CD4-positive, alpha-beta T cell treated with Interleukin-12 subunit alpha and Interleukin-12 subunit beta, for 1 hour (primary cell): Measurements from ENCODE around the gene DEK.
"Not testable (repeated sequence)": the region's sequence is repeated elsewhere in the genome, so short reads cannot be mapped to it uniquely, and the experiment has no call there.

Experiments used
- DNase-seq: peaks from one replicate; pipeline ENCODE4 v3.0.0-alpha.2; 2020

The DEK gene

DNA sequence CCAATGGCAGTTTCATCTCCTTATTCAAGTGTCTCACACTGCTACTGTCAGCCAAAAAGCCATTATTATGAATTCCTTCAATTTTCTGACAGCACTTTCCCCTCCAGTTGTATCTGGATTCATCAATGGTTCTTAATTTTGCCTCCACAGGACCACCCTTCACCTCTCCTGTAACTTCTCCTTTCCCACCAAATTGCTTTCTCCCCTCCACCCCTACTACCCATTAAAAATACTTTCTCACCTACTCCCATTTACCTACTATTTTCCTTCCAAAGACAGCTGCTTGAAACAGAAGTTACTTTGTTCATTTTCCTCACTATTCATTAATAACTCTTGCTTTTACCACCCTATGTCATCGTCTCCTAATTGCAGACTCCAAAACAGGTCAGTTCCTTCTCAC is 29.8 kb downstream of the DEK start:
- no peak for DNase-seq

DNA sequence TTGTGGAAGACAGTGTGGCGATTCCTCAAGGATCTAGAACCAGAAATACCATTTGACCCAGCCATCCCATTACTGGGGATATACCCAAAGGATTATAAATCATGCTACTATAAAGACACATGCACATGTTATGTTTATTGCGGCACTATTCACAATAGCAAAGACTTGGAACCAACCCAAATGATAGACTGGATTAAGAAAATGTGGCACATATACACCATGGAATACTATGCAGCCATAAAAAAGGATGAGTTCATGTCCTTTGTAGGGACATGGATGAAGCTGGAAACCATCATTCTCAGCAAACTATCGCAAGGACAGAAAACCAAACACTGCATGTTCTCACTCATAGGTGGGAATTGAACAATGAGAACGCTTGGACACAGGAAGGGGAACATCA is 30.6 kb downstream of the DEK start:
- DNase-seq, result not testable (repeated sequence)

DNA sequence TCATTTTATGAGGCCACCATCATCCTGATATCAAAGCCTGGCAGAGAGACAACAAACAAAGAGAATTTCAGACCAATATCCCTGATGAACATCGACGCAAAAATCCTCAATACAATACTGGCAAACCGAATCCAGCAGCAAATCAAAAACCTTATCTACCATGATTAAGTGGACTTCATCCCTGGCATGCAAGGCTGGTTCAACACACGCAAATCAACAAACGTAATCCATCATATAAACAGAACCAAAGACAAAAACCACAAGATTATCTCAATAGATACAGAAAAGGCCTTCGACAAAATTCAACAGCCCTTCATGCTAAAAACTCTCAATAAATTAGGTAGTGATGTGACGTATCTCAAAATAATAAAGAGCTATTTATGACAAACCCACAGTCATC is 32.5 kb downstream of the DEK start:
- DNase-seq, result not testable (repeated sequence)

DNA sequence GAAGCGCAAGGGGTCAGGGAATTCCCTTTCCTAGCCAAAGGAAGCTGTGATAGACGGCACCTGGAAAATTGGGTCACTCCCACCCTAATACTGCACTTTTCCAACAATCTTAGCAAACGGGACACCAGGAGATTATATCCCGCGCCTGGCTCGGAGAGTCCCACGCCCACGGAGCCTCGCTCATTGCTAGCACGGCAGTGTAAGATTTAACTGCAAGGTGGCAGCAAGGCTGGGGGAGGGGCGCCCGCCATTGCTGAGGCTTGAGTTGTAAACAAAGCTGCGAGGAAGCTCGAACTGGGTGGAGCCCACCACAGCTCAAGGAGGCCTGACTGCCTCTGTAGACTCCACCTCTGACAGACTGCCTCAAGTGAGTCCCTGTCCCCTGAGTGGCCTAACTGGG is 35.7 kb downstream of the DEK start:
- not testable (repeated sequence) for DNase-seq

DNA sequence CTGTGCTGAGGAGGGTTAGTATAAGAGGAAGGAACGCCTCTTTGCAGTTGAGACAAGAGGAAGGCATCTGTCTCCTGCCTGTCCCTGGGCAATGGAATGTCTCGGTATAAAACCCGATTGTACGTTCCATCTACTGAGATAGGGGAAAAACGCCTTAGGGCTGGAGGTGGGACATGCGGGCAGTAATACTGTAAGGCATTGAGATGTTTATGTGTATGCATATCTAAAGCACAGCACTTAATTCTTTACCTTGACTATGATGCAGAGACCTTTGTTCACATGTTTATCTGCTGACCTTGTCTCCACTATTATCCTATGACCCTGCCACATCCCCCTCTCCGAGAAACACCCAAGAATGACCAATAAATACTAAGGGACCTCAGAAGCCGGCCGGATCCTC is 37.2 kb downstream of the DEK start:
- DNase-seq, result not testable (repeated sequence)

DNA sequence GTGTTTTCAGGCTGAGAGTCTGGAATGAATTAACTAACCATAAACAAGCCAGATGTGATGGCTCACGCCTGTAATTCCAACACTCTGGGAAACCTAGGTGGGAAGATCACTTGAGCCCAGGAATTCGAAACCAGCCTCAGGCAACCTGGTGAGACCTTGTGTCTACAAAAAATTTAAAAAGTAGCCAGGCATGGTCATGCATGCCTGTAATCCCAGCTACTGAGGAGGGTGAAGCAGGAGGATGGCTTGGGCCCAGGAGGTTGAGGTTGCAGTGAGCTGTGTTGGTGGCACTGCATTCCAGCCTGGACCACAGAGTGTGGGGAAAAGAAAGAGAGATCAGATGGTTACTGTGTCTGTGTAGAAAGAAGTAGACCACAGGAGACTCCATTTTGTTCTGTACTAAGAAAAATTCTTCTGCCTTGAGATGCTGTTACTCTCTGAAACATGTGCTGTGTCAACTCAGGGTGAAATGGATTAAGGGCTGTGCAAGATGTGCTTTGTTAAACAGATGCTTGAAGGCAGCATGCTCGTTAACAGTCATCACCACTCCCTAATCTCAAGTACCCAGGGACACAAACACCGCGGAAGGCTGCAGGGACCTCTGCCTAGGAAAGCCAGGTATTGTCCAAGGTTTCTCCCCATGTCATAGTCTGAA is 37.8 kb downstream of the DEK start:
- not testable (repeated sequence) for DNase-seq

DNA sequence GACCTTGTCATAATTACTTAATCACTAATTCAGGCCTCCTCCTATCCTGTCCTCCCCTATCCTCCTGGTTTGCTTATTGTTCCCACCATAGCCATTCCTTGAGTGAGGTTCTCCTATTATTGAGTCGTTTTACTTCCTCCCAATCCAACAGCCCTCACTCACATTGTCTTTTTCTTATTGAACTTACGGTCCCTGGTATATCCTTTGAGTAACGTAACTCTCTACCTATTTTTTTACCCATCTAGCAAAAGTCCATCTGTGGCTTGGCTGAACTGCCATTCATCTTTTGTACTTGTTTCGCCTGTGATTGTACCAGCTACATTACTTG is 43.1 kb downstream of the DEK start:
- DNase-seq, result no peak

DNA sequence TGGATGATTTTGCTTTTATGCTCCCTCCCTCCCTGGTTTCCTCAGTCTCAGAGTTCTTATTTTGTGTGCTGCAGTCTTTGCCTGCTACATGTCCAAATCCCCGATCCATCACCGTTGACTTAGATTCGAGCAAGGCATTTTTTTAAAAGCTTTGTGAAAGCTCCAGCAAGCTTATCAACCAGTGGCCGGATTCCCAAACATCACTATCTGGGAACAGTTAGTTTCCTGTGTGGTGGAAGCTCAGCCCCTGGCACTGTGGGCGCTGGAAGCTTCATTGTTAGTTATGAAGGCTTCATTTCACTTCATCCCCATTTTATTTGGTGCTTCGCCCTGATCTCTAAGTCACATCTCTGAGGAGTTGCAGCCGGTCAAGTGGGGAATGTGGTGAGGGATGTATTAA is 44.7 kb downstream of the DEK start:
- DNase-seq, result no peak

DNA sequence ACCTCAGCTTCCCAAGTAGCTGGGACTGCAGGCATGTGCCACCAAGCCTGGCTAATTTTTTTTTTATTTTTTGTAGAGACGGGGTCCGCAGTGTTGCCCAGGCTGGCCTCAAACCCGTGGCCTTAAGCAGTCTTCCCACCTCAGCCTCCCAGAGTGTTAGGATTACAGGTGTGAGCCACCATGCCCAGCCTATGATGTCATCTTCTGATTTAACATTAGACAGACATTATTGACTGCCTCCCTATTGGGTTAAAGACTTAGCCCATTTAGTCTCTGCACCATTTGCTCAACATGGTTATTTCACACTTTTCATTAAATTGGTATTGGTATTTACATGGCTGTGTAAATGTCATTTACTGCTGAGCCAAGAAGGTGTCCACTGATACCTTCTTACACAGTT is 46.1 kb downstream of the DEK start:
- DNase-seq, result no peak

DNA sequence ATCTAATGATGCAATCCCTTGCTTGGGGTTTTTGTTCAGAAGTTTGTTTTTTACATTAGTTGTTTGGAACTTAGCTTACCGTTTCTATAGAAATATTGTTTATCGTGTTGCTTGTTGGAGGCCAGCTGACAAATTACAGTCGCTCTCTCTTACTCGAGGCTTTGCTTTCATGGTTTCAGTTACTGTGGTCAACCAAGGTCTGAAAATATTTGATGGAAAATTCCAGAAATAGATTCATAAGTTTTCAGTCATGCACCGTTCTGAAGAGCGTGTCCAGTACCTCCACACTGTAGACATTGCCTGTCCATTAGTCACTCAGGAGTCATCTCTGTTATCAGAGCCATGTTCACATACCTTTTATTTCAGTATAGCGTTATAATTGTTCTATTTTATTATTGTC is 47.9 kb downstream of the DEK start:
- no peak for DNase-seq

DNA sequence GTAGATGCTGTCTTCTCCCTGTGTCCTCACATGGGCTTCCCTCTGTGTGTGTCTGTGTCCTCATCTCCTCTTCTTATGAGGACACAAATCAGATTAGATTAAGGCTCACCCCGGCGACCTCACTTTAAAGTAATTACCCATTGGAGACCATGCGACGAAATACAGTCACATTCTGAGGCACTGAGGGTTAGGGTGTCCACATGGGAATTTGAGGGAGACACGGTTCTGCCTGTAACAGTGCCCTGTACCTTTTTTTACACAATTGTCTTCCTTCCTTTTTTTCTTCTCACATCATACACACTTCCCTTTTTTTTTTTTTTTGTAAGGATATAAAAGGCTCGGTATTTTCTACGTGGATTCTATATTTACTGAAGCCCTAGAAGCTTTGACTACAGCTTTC is 48.9 kb downstream of the DEK start:
- no peak for DNase-seq

DNA sequence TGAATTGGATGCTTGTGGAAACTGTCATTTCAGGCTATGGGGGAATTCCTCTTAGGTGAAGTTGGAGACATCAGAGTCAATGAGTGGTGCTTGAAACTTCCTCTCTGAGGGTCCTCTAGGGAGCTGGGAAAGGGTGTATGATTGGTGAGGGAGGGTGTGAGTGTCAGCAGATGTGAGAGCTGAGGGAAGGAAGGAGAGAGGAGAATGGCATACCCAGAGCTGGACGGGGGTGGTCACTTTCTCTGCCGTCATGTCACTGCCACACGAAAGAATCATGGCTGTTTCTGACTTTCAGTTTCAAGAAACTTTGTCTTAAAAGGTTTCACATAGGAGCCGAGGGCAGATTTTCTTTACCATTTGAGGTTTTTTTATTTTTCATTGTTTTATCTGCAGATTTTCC is 50.3 kb downstream of the DEK start:
- no peak for DNase-seq

DNA sequence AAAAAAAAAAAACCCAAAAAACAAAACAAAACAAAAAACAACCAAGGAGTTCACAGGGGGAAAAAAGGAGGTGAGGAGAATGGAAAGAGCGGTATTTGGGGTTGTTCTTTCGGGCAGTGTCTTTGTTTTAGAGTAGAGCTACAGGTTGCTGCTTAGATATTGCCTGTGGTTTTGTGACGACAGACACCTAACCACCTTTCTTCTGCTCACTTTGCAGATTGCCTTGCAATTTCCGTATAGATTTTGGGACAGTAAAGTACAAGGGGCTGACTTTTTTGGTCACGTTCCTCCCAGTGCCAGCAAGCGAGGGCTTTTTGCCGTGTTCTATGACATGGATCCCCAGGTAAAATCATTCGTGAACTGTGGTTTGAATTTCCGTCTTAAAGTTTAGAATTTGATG is 50.9 kb downstream of the DEK start:
- peak; percentile 12 for DNase-seq

DNA sequence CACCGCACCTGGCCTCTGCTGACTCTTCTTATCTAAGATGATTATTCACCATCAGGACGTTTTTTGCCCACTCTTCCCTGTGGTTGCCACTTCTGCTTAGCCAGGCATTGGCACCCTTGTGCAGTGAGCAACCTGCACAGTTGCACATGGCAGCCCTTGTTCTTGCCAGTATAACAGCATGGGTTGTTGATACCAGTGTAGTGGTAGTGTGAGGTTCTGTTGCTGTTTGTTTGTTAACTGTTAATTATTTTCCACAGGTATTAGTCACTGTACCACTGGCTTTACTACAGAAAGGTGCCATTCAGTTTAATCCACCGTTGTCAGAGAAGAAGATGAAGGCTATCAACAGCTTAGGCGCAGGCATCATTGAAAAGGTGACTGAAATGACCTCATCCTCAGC is 52.1 kb downstream of the DEK start:
- DNase-seq, result no peak

DNA sequence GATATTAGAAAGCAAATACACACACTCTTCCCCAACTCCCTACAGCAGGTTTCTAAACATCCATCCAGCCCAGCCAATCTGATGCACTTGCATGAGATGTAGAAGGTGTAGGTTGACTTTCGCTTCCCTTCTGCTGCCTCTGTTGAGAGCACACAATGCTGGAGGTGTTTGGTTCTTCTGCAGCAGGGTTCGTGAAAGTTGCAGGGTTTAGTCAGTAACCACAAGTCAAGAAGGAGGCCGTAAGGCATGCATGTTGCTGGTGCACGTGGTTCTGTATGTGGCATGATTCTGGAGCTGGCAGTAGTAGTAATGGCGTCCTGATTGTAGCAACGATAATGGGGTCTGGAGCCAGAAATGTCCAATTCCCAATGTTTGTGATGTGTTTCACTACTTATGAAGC is 53.0 kb downstream of the DEK start:
- no peak for DNase-seq

DNA sequence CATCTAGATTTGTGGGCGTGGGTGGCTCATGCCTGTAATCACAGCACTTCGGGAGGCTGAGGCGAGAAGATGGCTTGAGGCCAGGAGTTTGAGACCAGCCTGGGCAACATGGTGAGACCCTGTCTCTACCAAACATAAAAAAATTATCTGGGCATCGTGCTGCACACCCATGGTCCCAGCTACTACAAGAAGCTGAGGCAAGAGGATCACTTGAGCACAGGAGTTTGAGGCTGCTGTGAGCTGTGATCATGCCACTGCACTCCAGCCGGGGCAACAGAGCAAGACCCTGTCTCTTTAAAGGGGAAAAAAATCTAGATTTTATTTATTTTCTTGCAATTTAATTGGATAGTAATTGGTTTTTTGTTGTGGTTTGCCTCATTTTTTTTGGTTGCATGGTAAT is 53.6 kb downstream of the DEK start:
- DNase-seq, result no peak

DNA sequence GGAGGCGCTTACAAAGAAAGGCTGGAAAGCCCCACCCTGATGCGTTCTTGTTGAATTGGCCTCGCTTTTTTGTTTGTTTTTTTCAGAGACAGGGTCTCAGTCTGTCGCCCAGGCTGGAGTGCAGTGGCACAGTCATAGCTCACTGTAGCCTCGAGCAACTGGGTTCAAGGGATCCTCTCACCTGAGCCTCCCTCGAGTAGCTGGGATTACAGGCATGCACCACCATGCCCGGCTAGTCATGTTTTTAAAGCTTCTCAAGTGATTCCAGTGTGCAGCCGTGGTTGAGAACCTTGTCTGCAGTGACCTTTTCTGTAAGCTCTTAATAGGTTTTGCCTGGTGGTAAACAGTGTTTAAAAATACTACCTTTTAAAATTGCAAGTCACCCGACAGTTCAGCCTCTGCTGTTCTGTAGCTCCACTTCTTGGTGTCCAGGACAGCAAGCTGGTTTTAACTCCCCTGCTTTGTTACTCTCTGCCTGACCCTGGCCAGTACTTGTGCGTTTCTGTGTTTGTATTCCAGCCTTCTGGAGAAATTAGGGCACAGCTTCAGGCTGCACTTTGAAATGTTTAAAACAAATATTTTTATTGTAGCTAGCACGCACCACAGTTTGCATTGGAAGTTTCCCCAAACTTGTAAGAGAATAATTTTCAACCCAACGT is 54.7 kb downstream of the DEK start:
- no peak for DNase-seq

DNA sequence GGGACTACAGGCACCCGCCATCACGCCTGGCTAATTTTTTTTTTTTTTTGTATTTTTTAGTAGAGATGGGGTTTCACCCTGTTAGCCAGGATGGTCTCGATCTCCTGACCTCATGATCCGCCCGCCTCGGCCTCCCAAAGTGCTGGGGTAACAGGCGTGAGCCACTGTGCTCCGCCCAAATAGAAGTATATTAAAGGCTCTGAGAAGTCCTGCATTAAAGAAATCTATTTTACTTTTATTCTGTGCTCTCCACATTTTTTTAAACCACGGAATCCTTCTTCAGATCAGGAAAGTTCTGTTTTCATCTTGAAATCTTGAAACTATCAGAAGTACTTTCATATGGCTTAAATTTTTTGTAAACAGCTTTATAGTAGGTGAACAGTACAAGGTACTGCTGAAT is 55.6 kb downstream of the DEK start:
- DNase-seq, result not testable (repeated sequence)

DNA sequence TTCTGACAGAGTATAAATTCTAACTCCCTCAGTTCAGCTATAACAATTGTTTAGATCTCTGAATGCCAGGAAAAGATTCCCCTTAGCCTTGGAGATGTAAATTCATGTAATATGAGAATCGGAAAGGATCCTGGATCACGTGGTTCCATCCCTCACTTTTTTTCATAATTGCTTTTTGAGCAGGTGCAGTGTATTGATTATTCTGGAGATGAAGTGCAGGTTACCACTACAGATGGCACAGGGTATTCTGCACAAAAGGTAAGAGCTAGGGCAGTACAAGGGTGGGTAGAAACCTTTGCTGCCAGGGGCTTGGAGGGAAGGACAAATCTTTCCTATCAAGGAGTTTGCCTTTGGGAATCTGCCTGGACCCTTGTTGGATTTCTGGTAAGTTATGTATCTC is 56.4 kb downstream of the DEK start:
- no peak for DNase-seq

DNA sequence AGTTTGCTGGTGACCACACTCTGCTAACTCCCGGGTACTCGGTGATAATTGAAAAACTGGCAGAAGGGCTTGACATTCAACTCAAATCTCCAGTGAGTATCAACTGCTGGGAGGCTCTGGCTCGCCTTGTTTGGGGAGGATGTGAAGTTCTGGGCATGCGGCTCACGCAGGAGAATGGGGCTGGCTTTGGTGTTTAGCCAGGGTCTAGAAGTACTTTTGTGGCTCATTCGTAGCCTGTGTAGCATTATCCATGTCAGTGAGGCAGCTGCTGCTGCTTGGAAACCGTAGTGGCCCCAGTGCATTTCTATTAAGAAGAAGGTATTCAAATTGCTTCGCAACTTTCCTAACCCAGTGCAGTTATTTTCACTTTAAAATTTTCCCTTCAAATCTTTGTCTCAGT is 56.9 kb downstream of the DEK start:
- DNase-seq, result no peak

DNA sequence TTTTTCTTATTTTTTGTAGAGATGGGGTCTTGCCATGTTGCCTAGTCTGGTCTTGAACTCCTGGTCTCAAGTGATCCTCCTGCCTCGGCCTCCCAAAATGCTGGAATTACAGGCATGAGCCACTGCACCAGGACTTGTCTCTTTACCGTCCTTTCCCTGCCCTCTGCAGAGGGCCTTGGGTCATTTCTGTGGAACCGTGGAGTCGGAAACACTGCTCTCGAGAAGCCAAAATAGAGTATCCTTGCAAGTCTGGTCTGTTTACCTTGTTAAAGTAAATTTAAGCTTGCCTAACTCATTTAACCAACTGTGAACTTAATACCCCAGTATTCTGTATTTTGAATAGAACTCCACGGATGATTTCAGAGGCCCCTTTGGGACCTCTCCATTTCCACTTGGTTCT is 57.7 kb downstream of the DEK start:
- DNase-seq, result no peak

DNA sequence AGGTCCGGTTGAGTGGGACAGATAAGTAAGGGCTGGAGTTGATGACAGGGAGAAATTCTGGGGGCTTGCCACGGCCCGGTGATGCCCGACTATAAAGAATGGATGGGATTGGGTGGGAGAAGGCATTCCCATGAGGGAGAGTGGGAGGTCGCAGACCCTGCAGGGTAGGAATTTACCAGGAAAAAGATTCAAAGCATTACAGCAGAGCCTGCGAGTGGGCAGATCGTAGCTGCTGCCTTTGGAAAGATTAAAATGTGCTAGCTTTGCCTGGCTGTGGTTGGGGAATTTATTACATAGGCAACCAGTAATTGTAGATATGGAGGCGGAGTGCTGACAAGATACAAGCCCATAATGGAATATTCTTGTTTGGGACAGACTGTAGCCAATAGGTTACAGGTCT is 59.6 kb downstream of the DEK start:
- DNase-seq, result no peak

DNA sequence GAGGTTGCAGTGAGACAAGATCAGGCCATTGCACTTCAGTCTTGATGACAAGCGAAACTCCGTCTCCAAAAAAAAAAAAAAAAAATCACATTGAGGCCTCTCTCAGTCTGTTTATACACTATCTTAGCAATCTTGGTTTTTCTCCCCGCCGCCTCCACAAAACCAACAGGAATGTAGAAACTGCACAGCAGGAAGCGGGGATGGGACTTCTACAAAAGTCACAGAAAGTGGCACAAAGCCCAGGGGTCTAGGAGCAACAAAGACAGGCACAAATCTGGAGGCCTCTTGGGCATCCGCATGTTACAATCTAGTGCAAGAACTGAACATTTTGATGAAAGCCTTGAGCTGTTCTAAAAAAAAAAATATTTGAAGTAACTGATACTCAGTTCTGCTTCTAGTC is 60.5 kb downstream of the DEK start:
- DNase-seq, result no peak

DNA sequence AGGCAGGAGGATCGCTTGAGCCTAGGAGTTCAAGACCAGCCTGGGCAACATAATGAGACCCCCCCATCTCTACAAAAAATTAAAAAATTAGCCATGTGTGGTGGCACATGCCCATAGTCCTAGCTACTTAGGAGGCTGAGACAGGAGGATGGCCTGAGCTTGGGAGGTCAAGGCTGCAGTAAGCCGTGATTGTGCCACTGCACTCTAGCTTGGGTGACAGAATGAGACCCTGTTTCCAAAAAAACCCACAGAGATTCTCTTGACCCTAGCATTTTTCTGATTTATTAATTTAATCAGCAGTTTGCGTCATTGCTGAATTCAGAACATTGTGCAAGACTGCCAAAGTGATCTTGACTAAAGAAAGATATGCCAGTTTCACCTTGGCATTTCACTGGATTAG is 72.3 kb downstream of the DEK start:
- no peak for DNase-seq

DNA sequence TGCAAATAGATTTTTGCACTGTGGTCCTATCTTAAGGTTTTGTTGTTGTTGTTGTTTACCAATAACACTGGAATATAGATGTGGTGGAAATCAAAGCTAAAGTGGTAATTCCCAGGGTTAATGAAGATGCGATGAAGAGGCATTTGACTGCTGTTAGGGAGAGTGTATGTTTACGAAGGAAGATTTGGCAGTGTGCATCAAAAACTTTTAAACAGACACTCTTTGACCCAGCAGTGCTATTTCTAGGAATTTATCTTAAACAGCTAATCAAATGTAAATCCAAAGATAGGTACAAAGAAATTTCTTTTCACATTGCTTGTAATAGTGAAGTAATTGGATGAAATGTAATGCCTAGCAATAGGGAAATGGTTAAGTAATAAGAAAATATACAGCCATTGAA is 75.1 kb downstream of the DEK start:
- DNase-seq, result no peak
